Ecto neural progenitor cell (in vitro differentiated cells): ENCODE data around the gene ZFYVE28.
A peak's percentile ranks its signal among the peaks of the same experiment; 100 is the strongest.

Experiments
- DNase-seq: peaks from one replicate; pipeline ENCODE4 v3.0.0-alpha.2; 2018; ENCODE audit warnings: low spot score

Gene ZFYVE28

DNA sequence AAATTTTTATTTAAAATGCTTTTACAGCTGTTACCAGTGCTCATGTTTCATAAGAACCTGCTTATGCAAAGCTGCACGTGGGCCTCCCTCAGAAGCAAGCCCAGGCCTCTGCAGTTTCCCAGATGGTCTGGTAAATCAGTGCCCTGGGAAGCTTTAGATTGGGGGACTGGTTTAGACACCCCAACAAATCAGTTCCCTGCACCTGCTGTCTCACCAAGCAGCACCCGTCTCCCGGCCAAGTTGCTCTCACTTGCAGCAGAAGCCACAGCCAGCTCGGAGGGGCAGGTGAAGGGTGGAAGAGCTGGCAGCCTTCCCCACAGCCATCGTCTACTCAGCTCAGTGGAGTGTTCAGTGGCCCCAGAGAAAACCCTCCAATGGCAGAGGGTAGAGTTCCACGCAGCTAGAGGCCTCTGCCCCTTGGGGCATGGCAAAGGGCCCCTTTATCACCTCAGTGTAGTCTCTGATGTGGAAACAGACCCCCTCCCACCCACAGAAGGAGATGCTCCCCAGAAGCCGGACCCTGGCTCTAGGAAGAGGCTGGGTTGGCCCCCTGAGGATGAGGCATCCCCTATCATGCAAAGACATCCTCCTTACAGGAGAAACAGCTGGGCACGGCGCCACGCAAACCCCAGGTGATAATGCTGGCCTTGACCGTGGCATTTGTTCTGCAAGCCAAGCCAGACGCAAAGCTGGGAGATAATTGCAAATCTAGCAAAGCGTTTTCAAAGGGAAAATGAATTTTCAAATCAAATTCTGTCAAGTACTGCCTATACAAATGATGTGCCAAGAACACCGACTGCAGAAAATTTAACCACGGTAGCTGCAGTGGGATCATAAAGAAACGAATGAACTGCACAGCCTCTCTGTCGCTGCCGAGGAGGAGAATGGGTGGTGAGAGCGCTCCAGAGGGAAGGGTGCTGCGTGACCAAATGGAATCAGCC lies 51.9 kb downstream of the ZFYVE28 start:
- DNase-seq = no peak

GRCh38 chr4:2365913-2366210 lies 52.6 kb downstream of the ZFYVE28 start:
- no peak for DNase-seq

DNA sequence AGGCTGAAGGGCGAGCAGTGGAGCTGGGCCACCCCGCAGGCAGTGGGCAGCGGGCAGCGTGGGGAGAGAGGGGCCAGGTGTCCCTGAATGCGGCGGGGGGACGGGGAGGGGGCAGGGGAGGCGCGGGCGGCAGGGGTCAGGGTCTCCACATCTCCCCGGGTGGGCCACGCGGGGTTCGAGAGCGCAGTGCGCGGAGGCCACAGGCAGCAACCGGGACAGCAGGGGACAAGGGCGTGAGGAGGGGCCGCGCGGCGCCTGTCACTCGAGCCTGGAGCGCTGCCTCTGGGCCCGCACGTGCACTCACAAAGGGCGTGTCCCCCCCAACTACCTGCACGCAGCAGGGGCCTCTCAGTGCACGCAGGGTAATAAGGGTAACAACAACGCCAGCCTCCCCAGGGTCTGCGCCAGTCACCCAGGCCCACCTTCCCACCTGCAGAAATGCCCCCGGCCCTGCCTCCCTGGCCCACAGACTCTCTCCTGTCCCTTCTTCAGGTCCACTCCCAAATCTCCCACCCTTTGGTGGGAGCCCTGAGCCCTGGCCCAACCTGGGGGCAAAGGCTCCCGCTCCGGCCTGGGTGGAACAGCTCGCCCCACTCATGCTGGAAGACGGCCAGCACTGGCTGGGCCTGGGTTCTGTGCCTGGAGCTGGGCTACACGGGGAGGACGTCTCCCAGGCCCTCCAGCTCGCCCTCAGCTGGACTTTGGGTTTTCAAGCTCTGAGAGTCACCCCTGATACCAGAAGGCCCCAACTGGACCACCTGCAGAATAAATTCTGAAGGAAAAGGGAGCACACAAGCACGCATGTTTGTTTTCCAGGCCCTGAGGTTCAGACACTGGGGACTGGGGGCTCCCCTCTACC lies 53.2 kb downstream of the ZFYVE28 start:
- DNase-seq = no peak

DNA sequence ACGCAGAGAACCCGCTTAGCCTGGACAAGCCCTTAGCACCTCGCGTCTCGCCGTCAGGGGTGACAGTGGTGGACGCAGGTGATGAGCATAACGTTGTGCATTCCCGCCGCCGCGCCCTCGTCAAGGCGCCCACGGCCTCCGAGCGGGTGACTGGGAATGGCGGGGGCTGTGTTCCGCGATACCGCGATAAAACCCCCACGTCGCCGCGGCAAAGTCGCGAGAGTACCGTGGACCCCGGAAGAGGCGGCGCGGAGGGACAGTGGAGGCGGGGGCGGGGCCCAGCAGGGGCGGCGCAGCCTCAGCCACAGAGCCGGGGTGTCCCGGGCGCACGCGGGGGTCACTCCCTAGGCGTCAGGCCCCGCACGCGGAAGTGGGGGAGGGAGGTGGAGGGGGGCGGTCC lies 53.8 kb downstream of the ZFYVE28 start:
- no peak for DNase-seq

- DNase-seq = no peak
Measured at GRCh38 chr4:2363951-2364653, 54.3 kb downstream of the ZFYVE28 start.

DNA sequence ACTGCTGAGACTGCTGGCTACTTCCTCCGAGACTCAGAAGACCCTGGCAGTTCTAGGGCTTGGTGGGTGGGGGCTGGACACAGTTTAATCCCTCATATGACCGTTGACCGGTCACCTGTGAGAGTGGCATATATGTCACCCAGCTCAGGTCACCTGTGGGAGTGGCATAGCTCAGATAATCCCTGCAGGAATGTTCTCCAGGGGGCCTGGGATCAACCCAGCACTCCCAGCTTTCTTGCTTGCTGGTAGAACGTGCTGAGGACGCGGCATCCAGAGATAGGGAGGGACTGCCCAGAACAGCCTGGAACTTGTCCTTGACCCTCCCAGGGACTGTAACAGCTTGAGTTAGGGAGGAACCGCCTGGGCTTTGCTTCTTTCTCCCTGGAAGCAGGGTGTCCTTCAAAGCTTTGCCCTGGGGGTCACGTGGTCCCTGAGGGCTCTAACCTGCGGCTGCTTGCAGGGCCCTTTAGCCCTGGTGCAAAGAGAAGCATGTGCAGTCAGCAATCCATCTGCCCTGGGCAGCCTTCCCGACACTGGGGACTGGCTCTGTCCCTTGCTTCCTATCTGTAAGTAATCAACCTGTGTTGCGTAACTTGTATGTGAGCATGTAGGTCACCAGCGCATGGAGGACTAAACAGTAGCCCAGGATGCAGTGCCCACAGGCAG lies 55.3 kb downstream of the ZFYVE28 start:
- no peak for DNase-seq

DNA sequence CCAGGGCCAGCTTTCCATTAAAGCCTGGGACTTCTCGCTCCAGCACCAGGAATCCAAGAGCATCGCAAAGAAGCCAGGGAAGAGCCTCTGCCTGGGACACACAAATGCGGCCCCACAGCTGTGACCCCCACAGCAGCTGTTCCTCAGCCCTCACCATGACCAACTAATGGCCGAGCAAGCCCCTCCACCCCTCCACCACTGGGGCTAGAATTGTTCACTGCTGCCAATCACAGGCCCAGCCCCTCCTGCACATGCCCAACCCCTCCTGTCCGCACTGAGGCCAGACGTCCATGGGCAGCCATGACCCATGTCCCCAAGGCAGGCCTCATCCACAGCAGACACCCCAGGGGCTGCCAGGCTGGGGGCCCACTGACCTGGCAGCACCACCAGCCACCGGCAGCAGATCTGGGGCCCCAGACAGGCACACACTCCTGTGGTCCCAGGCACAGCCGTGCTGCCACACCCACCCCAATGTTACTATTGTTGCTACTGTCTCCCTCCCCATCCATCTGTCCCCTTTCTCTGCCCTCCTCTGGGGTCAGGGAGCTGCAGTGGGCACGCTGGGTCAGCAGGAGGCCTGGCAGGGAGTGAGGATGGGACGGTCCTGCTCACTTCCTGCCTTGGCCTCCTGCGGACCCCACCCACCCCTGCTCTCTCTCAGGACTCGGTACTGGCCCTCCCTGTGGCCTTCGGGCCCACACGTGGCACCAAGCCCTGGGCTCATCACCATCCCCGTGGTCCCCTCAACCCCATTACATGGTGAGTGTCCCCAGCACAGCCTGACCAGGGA lies 56.0 kb downstream of the ZFYVE28 start:
- DNase-seq = no peak

GRCh38 chr4:2361366-2362265 lies 56.8 kb downstream of the ZFYVE28 start:
- DNase-seq = no peak

- no peak for DNase-seq
Measured at GRCh38 chr4:2360396-2360730, 58.1 kb downstream of the ZFYVE28 start.

DNA sequence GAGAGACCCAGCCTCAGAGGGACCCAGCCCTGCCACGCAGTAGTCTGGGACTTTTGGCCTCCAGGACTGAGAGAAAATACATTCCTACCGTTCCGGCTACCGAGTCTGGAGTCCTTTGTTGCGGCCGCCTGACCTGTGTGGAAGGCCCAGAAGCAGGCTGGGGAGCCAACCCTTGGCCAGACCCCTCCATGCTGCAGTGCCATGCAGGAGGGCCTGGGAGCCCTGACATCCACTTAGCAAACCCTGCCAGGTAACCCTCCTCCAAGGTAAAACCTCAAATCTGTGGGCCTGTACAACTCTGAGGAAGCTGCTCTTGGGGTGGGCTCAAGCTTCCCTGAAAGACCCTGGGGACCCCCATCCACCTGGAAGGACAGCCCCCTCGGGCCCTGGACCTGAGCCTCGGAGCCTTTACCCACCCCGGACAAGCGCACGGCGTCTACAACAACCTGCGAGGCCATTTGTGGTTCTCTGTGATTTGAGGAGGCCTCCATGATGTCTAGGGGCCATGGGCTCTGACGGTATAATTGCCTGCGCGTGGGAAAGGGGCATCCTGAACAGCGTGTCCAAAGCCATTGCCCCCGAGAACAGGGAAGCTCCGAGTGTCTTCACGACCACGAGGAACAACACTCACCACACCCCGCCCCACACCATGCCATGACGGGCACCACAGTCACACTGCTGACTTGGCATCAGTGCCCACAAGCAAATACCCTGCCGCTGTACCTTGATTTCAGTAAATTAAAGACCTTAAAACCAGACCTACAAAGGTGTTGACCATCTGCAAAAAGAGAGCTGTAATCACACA lies 58.7 kb downstream of the ZFYVE28 start:
- DNase-seq = no peak

DNA sequence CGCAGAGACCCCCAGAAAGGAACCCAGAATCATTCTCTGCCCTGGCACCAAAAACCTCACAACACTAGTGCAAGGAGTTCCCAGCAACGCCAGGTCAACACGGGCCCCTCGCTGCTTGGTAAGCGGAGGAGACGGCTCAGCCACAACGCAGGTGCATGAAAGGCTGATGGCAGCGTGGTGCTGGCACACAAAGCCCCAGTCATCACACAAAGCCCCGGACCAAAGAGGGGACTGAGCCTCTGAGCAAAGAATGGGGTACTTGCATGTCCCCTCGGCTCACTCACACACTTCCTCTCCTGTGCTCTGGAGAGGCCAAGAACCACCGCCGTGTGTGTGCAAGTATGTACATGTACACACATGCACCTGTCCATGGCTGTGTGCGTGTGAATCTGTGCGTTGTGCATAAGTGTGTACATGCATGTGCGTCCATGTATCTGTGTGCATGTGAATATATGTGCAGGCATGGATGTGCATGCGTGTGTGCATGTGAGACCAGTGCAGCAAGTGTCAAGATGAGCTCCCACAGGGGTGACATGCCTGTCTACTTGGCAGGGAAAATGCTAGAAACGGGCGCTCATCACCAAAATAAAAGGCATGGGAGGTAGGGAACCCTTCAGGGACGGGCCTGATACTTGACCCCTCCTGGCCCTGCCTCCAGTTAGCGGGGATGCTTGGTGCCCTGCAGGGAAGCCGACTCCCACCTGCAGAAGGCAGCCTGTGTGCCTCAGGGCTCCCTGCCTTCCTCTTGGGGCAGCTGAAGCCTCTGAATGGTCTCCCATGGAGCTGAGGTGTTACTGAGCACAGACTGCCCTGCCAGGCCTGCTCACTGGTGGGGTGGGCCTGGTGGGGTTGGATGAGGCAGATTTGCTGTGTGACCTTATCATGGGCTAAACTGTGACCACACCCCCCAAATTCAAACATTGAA lies 60.4 kb downstream of the ZFYVE28 start:
- DNase-seq = no peak

GRCh38 chr4:2356123-2357069 lies 62.0 kb downstream of the ZFYVE28 start:
- DNase-seq = no peak

GRCh38 chr4:2354760-2355159 lies 63.7 kb downstream of the ZFYVE28 start:
- no peak for DNase-seq

DNA sequence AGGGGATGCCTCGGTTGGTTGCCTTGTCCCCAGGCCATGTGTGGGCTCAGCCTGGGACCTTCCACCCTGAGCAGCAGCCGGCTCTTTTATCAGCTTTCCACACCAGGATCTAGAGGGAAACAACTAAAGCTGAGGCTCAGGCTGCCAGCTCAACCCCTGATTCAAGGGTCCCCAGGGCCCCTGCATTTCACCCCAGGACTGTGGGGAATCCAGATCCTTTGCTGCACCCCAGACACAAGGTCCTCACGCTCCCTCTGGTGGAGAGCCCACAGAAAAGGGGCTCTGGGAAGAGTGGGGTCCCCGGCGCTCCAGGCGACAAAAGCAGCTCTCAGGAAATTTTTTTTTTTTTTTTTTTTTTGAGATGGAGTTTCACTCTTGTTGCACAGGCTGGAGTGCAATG lies 64.3 kb downstream of the ZFYVE28 start:
- no peak for DNase-seq

- DNase-seq = no peak
Measured at GRCh38 chr4:2353222-2354107, 65.0 kb downstream of the ZFYVE28 start.

DNA sequence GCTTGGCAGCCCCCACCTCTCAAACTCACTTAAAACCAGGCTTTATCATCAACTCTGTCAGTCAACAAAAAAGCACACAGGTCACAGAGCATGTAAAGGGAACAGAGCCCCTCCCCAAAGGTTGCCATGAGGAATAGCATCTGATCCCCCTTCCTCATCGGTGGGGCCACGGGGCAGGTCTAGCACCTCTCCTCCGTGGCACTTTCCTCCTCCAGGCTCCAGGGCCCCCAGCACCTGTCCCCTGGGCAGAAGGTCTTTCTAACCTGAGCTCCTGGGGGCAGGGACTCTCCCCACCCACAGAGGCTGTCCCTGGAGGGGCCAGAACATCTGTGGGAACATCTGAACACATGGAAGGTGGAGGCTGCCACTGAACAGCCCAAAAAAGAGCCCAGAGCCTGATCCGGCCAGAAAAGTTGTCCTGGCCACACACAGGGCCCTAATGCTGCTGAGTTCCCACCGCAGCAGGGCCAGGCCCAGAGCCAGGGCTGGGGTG lies 65.7 kb downstream of the ZFYVE28 start:
- DNase-seq = peak; percentile 37
